Measurements from ENCODE around the gene SULT1C3. TPM values are rescaled to one million over a fixed set of nuclear protein-coding genes. Genes with fewer than 3 reads are reported as not detected.

Gene SULT1C3
- total and polyA plus RNA-seq, 2 of the 8 experiments (the other 6 are each of a cell fraction or from before 2014, with no cell fraction given): not detected

- TF ChIP-seq CHD7 (IDR thresholded peaks at IDR 0.05; ENCODE audit: insufficient replicate concordance, low read length) (no peak), TEAD4 (IDR thresholded peaks at IDR 0.05; ENCODE audit: low read depth, low read length) (no peak)
Measured at GRCh38 chr2:108195133-108195439, 44.7 kb upstream of the SULT1C3 start (continued).

Measured in H1 (cell line).